Measurements from ENCODE around the gene KLHDC8A. TPM values are rescaled to one million over a fixed set of nuclear protein-coding genes. Genes with fewer than 3 reads are reported as not detected.

The KLHDC8A gene
- total RNA-seq, 2 experiments from 2014 or later = not detected

DNA sequence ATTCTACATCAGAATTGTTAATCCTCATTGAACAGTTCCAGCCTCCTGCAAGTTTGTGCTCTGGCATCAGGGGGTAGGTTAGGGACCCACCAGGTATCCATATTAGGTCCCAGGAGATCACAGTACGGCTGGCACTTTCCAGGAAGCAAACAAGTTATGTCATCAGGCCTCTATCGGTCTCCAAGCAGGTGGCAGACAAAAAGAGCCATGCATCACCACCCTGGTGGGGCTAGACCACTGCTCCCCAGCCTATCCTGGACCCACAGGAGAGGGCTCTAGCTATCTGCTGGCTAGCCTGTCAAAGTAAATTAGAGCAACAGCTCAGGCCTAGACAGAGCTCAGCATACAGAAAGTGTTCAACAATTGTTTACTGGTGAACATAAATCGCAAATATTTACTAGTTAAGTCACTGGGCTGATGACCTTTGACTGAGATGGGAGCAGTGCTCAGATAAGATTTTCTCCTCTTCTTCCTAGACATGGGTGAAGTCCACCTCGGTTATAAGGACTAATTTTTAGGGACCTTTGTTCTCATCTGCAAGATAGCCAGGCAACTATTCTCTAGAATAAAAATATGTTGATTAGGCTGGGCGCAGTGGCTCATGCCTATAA, 41.6 kb downstream of the KLHDC8A start:
- Mint-ChIP-seq H3K4me1 (peaks cover 55% of the 10 kb centered on the region), H3K4me3 (peak overlapping the region; percentile 5), H3K9me3 (no peaks in the 10 kb centered on the region), H3K27me3 (no peaks in the 10 kb centered on the region), H3K27ac (peak overlapping the region; percentile 83), H3K36me3 (peaks cover 7% of the 10 kb centered on the region)
- DNase-seq (no peak), ATAC-seq (ENCODE audit: low read depth) (no peak)
- POLR2A ChIA-PET = interaction anchor here (1.7 to 3.3 kb wide), 3 partner anchors 12 to 37 kb away, joined by 4 to 79 read pairs (median 8); no protein-coding TSS in a partner anchor

DNA sequence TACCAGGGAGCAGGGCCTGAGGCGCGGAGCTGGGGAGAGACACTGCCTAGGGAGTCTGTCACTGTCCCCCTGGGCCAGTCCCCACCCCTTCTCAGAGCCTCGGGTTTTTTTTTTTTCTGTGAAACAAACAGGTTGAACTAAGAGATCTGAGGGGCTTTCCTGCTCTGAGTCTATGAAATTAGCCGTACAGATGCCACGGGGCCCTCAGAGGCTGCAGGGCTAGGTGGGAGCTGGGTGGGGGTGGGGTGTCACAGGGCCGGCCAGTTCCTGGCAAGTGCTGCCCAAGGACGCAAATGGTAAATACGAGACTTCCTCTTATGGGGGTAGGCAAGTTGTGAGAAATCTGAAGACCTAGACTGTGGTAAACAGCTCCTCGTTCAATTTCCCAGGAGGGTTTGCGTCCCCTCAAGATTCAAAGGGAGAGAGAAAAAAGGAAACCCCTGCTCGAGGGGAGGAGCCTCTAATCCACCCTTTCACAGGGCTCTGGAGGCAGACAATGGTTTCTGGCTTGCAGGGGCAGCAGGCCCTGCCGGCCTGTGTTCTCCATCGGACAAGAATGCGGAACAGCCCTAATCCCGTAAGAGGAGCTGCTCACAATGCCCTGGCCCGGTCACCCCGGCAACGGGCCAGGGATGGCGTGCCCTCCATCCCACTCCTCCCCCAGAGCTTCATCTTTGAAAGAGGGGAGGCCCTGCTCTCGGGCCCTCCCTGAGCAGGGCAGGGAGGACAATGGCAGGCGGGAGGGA, 43.0 kb downstream of the KLHDC8A start:
- H3K9me3 Mint-ChIP-seq = no peaks in the 10 kb centered on the region
- peaks cover 7% of the 10 kb centered on the region for H3K36me3 Mint-ChIP-seq
- POLR2A ChIA-PET = interaction anchor here (1.0 to 3.3 kb wide), 9 partner anchors 10 to 114 kb away, joined by 4 to 79 read pairs (median 7); no protein-coding TSS in a partner anchor
- peak; percentile 58 for DNase-seq
- peaks cover 43% of the 10 kb centered on the region for H3K4me1 Mint-ChIP-seq
- ATAC-seq (ENCODE audit: low read depth) = peak; percentile 75
- H3K27me3 Mint-ChIP-seq = no peaks in the 10 kb centered on the region
- peak overlapping the region; percentile 79 for H3K4me3 Mint-ChIP-seq
- peak overlapping the region; percentile 83 for H3K27ac Mint-ChIP-seq

DNA sequence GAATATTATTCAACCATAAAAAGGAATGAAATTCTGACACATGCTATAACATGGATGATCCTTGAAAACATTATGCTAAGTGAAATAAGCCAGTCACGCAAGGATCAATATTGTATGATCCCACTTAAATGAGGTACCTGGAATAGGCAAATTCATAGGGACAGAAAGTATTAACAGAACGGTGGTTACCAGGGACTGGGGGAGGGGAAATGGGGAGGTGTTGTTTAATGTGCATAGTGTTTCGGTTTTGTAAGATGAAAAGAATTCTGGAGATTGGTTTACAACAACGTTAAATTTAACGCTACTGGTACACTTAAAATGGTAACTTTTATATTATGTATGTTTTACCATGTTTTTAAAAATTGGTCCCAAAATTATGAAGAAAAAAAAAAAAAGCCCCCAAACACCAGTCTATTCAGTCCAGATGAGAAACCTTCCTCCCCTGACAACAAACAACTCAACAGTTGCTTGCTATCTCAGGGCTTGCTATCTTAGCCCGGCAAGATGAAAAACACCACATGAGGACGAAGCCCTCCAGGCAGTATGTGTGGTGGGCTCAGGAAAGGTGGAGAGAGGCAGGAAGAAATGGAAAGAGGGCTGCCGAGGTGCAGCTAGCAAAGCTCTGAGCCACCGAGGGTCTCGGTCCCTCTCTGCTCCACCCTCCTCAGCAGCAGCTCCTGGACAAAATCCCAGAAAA, 43.7 kb downstream of the KLHDC8A start:
- DNase-seq (no peak), ATAC-seq (ENCODE audit: low read depth) (no peak)
- Mint-ChIP-seq H3K4me1 (peaks cover 37% of the 10 kb centered on the region), H3K27ac (peak overlapping the region; percentile 83), H3K36me3 (peaks cover 9% of the 10 kb centered on the region), H3K27me3 (no peaks in the 10 kb centered on the region), H3K4me3 (peak overlapping the region; percentile 79), H3K9me3 (no peaks in the 10 kb centered on the region)
- POLR2A ChIA-PET = interaction anchor here (1.1 to 3.3 kb wide), 8 partner anchors 10 to 113 kb away, joined by 4 to 79 read pairs (median 8); no protein-coding TSS in a partner anchor

DNA sequence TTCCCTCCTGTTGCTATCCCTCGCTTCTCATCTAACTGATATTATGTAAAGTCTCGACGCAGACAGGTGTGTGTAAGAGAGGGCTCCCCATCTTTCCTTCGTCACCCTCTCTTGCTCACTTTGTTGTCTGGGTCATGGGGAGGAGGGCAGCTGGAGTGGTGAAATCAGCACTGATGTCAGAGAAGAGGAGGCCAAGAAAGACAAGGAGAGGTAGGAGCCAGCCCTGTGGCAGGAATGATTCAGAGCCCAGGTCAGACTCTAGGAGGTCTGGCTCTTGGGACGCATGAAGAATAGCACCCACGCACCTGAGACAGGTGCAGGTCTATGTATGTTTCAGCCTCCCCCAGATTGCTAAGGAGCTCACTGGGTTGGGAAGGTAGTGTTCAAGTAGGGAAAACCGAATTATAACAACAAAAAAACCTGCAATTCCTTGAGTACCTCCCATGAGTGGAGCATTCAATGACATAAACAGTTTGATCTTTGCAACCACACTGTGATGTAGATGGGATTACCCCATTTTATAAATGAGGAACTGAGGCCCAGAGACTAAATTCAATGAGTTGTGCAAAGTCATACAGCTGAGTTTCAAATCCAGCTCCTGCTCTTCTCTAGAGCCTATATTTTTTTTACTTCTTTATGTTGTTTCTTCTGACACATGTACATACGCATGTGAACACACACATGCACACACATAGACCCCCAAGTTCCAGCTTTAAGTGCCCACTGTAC, 45.6 kb downstream of the KLHDC8A start:
- H3K36me3 Mint-ChIP-seq = peaks cover 12% of the 10 kb centered on the region
- POLR2A ChIA-PET = interaction anchor here (1.0 to 2.1 kb wide), 3 partner anchors 11 to 26 kb away, joined by 3 to 5 read pairs (median 3); no protein-coding TSS in a partner anchor
- H3K4me1 Mint-ChIP-seq = peaks cover 29% of the 10 kb centered on the region
- DNase-seq = no peak
- peaks cover 2% of the 10 kb centered on the region for H3K27me3 Mint-ChIP-seq
- no peak for ATAC-seq (ENCODE audit: low read depth)
- no peak overlapping the region for H3K27ac Mint-ChIP-seq
- H3K9me3 Mint-ChIP-seq = no peaks in the 10 kb centered on the region
- no peak overlapping the region for H3K4me3 Mint-ChIP-seq

DNA sequence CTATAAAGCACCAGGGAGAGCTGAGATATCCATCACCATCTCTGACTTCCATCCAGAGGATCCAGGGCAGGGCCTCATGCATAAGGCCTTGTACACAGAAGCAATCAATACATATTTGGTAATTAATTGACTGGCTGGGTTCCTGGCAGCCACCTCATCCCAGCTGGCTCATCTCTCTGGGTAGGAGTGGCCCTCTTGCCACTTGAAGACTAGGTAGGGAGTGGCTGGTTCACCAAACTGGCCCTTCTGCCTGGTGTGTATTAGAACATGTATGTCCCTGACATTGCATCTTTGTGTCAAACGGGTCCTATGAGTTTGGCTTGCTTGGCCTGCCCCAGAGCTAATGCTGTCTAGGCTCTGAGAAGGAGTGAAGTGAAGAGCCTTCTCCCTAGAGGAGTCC, 47.0 kb downstream of the KLHDC8A start:
- Mint-ChIP-seq H3K9me3 (no peaks in the 10 kb centered on the region), H3K27me3 (peaks cover 2% of the 10 kb centered on the region), H3K27ac (no peak overlapping the region), H3K4me3 (no peak overlapping the region), H3K4me1 (peaks cover 30% of the 10 kb centered on the region), H3K36me3 (peaks cover 14% of the 10 kb centered on the region)
- DNase-seq (no peak), ATAC-seq (ENCODE audit: low read depth) (no peak)
- POLR2A ChIA-PET = interaction anchor here (1.0 kb wide), 1 partner anchor 15 kb away, joined by 3 read pairs; no protein-coding TSS in a partner anchor

DNA sequence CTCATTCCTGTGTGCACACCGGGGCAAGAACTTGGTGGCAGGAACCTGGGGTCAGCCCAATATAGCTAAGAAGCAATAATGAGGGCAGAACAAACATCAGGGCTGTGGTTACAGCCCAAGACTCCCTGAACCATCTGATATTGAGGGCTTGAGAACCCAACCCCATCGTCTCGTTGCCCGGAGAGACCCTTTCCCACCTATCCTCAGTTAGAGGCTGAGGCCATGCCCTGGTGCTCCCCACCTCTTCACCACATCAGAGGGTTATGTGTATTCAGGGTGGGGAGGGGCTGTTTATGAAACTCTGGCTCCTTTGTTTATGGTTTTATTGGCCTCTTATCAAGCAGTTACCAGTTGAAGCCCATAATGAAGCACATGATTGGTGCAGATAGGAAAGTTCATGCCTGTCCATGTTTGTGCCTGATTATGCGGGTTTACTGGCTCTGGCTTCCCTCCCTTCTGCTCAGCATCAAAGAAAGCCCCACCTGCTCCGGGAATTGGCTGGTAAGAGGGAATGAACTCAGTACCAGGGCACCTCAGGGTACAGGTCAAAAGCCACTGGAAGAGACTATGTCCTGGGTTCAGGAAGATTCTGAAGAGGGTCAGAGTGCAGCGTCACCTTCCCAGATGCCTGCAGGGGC, 49.7 kb downstream of the KLHDC8A start:
- H3K27ac Mint-ChIP-seq = no peak overlapping the region
- no peaks in the 10 kb centered on the region for H3K9me3 Mint-ChIP-seq
- peaks cover 2% of the 10 kb centered on the region for H3K27me3 Mint-ChIP-seq
- H3K36me3 Mint-ChIP-seq = peaks cover 21% of the 10 kb centered on the region
- DNase-seq (no peak), ATAC-seq (ENCODE audit: low read depth) (no peak)
- H3K4me3 Mint-ChIP-seq = no peak overlapping the region
- peaks cover 15% of the 10 kb centered on the region for H3K4me1 Mint-ChIP-seq
- POLR2A ChIA-PET = interaction anchor here (0.5 kb wide), 1 partner anchor 24 kb away, joined by 3 read pairs; no protein-coding TSS in a partner anchor

DNA sequence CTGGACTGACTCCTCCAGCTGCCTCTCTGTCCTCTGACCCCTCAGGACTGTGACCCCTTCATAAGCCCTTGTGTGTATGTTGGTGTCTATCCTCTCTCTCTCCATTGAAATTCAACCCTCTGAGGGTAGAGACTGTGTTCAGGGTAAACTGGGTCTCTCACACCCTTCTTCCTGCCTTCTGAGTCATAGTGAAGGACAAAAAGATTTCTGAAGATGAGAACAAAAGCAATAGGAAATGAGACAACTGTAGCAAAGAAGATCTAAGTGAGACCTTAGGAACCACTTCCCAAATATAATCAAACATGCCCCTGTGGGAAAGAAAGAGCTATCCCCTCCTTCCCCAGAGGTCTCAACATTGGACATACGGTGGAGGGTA, 52.0 kb downstream of the KLHDC8A start:
- peaks cover 2% of the 10 kb centered on the region for H3K27me3 Mint-ChIP-seq
- peaks cover 15% of the 10 kb centered on the region for H3K36me3 Mint-ChIP-seq
- ATAC-seq (ENCODE audit: low read depth) (peak; percentile 40), DNase-seq (no peak)
- POLR2A ChIA-PET = no interaction called here
- H3K4me1 Mint-ChIP-seq = peaks cover 15% of the 10 kb centered on the region
- no peak overlapping the region for H3K4me3 Mint-ChIP-seq
- H3K27ac Mint-ChIP-seq = peak overlapping the region; percentile 59
- H3K9me3 Mint-ChIP-seq = no peaks in the 10 kb centered on the region

DNA sequence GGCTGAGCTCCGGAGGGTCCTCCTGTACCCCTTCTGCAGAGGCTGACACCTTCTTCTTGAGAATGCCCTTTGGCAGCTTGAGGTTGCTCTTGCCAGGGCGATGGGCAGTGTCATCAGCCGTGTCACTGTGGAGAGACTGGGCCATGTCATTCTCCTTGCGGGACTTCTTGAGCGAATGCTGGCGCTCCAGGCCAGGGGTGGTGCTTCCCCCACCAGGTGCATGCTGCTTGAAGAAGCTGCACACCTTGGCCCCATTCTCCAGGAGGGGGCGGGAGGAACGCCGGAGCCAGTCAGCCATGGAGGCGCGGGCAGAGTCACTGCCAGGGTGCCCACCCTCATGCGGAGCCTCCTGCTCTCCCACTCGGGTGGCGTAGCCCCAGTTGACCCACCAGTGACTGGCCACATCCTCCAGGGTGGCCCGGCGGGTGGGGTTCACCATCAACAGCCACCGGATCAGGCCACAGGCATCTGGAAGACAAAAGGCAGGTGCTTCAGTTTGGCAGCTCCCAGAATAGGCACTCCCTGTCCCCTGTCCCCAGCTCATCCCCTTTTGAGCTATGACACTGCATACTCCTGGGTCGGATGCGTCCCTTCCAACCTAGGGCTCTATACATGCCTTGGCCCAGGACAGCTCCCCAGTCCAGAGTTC, 52.6 kb downstream of the KLHDC8A start:
- ATAC-seq (ENCODE audit: low read depth) (peak; percentile 35), DNase-seq (no peak)
- Mint-ChIP-seq H3K27me3 (peaks cover 2% of the 10 kb centered on the region), H3K4me1 (peaks cover 15% of the 10 kb centered on the region), H3K4me3 (no peak overlapping the region), H3K9me3 (no peaks in the 10 kb centered on the region), H3K36me3 (peaks cover 15% of the 10 kb centered on the region), H3K27ac (peak overlapping the region; percentile 59)
- POLR2A ChIA-PET = interaction anchor here (1.9 kb wide), 1 partner anchor 10 kb away, joined by 8 read pairs; no protein-coding TSS in a partner anchor

DNA sequence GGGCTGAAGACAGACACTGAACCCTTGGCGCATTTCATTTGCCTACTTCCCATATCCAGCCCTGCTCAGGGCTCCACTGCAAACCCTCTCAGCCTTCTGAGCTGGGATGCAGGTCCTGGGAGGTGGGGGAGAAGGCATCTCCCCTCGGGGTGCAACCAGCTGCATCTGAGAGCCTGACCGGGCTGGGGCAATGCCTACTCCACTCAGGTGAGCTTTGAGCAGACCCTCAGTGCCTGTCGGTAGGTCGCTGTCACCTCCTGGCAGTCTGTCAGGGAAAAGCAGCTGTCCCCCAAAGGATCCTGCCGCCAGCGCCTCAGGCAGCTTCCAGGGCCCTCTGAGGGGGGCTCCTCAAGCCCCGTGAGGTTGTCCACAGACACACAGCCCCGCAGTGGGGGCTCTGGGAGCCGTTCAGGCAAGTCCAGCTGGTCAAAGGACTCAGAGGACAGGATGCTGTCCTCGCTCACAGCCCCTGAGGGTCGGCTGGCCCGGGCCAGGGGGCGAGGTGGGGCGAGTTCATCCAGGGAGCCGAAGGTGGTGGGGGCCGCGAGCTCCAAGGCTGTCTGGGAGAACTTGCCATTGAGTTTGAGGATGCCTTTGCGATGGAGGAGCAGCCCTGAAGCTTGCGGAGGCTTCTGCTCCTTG, 53.4 kb downstream of the KLHDC8A start:
- no peak for ATAC-seq (ENCODE audit: low read depth)
- Mint-ChIP-seq H3K27ac (no peak overlapping the region), H3K9me3 (no peaks in the 10 kb centered on the region), H3K27me3 (peaks cover 6% of the 10 kb centered on the region), H3K4me3 (no peak overlapping the region), H3K4me1 (peaks cover 15% of the 10 kb centered on the region), H3K36me3 (peaks cover 14% of the 10 kb centered on the region)
- DNase-seq = no peak
- POLR2A ChIA-PET = interaction anchor here (1.1 to 1.9 kb wide), 2 partner anchors 11 to 14 kb away, joined by 3 to 8 read pairs; no protein-coding TSS in a partner anchor

DNA sequence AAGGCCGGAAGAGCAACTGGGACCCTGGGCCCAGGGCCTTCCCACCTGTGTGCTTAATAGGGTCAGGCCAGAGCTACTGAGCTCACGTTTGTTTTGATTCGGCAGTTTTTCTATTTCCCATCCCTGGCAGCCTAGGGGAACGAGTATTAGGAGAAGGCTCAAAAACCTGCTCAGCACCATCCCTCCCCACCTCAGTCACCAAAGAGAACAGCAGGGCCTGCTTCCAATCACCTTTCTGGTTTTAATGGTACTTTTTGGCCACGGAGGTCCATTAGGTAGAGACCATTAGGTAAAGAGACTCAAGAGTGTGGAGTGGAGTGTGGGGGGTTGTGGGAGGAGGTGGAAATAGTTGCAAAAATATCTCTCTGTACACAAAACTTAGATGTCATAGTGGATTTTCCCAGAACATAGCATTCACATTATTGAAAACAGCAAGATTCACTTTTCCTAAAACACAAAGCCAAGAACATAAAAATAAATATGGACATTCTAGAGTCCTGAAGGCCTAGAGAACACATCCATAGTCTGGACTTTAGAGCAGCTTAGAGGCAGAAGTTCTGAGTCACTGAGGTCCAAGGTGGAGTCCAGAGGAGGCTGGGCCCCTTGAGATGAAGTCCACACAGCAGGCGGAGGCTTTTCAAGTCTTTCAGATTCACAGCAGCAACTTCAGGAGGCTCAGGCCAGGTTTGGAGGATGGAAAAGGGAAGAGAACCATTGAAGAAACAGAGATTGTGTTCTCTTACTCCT, 54.7 kb downstream of the KLHDC8A start:
- Mint-ChIP-seq H3K9me3 (no peaks in the 10 kb centered on the region), H3K27me3 (peaks cover 10% of the 10 kb centered on the region), H3K4me1 (peaks cover 16% of the 10 kb centered on the region), H3K4me3 (no peak overlapping the region), H3K36me3 (peaks cover 13% of the 10 kb centered on the region), H3K27ac (no peak overlapping the region)
- no peak for ATAC-seq (ENCODE audit: low read depth)
- POLR2A ChIA-PET = interaction anchor here (1.6 kb wide), 1 partner anchor 14 kb away, joined by 7 read pairs; no protein-coding TSS in a partner anchor
- no peak for DNase-seq

DNA sequence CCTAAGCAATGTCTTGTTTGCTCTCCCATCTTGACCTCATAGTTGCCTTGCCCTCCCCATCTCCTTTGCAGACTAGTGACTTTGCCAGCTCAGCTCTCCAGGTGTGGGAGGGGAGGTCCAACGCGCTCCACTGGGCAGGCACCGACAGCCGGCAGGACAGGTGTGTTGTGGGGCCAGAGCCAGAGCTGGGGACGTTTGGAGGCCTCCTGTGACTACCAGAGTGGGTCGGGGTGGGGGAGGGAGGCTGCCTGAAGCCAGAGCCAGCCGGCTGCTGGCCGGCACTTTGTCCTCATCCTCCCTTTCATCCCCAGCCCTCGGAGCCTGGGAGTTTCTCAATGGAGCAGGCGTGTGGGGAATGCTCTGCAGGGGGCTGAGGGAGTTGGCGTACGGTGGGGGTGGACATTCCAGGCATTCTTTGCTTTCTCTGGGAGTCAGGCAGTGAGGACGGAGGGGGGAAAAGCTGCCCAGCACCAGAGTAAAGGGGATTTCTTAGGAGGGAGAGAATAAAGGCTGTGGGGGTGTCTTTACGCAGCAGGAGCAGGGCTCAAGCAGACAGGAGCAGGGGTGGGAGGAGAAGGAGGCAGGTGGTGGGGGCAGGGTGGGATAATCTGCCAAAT, 55.4 kb downstream of the KLHDC8A start:
- Mint-ChIP-seq H3K9me3 (no peaks in the 10 kb centered on the region), H3K27me3 (peaks cover 15% of the 10 kb centered on the region), H3K4me3 (no peak overlapping the region), H3K36me3 (peaks cover 10% of the 10 kb centered on the region), H3K27ac (no peak overlapping the region), H3K4me1 (peaks cover 14% of the 10 kb centered on the region)
- no peak for DNase-seq
- POLR2A ChIA-PET = interaction anchor here (1.6 kb wide), 1 partner anchor 13 kb away, joined by 7 read pairs; no protein-coding TSS in a partner anchor
- ATAC-seq (ENCODE audit: low read depth) = no peak
